GM18868 (cell line): ENCODE measurements around the gene DUSP8.

Experiments
- ATAC-seq: cut with Tn5 transposase; IDR thresholded peaks from one replicate; pipeline ENCODE4 v1.9.1; 2021; ENCODE audit warnings: mild to moderate bottlenecking, moderate library complexity; ENCODE audit not compliant: unreplicated experiment

The DUSP8 gene

DNA sequence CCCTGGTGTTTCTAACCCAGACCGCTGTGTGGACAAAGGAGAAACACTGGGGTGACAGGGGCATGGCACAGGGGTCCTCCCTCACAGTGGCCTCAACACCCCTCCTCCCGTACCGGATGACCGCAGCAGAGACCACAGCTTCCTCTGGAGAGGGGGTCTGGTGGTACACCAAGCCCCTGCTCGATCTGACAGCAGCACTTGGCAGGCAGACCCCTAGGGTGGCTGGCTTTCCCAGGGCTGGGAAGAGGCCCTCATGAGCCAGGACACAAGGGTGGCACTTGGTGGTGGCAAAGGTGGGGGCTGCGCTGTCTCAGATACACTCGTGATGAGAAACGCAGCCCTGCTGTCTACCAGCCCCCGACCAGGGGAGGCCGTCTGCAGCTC is 38.7 kb downstream of the DUSP8 start:
- no peak for ATAC-seq

DNA sequence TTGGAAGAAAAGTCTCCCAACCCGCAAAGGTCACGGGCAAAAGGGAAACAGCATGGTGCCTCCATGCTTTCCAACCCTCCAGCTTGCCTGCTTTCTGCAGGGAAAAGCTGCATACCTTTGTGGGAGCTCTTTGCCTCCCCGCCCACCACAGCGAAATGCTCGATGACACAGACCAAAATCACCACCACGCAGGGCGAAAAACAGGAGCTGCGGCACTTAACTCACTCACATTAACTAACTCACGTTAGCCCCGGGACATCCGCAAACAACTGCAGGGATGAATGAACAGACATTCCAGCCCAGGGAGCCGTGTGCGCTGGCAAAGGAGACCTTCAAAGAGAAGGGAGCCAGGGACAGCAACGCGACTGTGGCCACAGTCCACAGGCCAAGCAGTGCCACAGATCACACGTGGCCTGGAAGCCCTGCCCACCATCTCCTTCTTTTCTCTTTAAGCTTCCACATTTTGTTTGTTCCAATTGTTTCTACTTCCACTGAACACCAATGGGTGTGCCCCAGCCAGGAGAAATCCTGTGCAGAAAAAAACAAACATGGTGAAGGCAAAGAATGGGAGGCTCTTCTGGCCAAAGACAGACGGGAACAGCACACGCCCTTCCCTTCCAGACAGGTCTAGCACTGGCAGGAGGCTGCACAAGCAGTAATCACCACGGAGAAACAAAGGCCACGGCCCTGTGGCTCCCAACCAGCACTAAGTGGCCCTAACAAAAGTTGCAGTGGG is 39.3 kb downstream of the DUSP8 start:
- no peak for ATAC-seq

DNA sequence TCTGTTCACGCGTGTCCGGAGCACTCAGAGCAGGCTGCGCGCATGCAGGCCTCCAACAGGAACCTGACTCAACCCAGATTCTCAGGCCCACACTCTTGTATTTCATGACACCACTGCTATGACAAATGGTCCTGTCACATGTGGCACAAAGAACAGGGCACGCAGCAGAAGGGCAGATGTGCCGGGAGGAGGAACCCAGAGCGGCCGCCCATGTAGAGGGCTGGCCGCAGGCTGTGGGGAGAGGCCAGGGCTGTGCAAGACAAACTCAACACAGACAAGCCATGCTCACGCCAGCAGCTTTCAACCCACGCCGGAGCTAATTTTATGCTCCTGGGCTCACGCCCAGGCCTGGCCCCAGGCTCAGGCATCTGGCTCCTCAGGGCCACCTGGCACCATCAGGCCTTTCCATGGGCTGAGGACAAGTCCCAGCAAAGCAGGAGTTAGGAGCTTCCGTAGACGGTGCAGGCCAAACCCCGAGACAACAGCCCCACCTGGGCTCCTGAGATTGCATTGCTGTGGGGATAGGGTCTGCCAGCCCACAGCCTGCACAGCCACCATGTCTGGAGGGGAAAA is 40.0 kb downstream of the DUSP8 start:
- no peak for ATAC-seq

DNA sequence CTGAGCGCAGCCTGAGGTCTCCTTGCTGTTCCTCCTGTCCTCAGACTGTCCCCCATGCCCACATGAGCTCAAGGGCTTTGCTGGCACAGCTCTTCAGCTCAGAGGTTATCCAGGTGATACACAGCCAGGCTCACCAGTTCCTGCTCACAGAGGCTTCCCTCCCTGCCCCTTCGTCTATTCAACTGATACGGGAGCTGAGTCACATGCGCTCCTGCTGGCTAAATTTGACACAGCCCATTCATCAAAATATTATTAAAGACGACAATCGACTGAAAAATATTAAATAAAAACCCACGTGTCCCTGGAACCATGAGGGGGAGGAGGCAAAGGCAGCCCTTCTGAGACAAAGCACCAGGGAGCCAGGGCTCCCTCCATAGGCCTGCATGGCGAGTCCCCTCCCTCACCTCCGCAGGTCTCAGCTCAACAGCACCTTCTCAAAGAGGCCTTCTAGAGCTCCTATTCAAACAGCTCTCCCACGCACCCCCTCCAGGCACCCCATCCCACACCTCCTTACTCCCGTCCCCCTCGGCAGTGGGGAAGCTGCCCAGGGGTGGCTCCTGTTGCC is 40.5 kb downstream of the DUSP8 start:
- ATAC-seq: no peak

DNA sequence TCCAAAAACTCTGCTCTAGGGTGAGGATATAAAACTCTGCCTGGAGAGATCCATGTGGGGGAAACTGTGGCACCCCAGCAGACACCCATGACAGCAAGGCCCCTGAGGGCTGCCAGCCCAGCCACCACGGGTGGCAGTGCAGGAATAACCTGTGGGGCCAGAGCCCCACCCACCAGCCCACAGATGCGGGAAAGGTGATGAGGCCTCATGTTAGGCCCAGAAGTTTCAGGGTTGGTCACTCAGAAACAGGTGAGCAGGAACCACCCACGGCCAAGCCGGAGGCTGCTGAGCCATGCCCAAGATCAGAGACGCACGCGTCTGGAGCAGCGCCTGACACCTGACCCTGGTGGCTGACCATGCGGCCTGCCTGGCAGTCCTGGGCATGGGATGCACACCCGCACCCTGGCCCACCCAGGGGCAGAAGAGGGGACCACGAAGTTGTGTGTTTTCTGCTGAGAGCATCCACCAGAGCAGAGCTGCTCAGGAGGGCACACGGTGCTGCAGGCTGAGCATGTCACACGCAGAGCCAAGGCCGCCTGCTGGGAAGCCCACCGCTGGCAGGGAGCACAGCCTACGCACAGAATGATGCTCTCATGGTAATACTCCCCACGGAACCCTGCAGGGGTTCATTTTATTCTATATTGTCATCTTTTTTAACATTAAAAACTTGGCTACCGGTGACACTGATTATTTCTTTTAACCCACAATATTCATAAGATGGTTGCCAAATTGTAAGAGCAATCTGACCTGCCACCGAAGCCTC is 41.2 kb downstream of the DUSP8 start:
- ATAC-seq: no peak

DNA sequence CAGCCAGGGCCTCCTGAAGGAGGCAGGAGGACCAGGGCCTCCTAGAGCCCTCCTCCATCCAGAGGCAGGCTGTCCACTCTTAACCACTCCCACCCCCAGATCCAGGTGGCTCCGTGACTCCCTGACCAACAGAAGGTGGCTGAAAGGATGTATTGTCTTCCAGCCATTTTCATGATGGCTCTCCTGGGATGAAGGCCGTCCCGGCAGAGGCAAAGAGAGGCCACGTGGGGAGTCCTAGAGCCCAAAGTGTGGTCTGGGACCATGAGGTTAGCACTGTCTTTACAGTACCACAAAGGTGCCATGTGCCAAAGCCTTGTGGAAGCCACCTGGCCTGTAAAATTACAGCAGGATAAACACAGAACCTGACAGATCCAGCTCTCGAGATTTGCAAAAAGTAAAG is 42.3 kb downstream of the DUSP8 start:
- no peak for ATAC-seq

DNA sequence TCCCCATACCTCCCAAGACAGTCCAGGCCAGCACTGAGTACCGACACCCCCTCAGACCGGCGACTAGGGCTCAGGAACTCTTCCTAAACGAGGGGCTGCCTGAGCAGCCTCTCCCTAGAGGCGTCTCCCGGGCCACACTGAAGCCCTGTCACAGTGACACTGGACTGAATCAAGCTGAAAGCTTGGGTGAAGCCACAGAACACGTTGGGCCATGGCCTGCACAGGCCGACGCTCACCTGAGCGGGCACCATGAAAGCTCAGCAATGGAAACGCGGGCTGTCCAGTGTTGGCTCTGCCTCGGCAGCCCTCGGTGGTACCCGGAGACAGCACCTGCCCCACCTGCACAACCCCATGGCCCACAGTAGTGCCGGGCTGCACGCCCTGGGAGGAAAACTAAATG is 42.8 kb downstream of the DUSP8 start:
- no peak for ATAC-seq

DNA sequence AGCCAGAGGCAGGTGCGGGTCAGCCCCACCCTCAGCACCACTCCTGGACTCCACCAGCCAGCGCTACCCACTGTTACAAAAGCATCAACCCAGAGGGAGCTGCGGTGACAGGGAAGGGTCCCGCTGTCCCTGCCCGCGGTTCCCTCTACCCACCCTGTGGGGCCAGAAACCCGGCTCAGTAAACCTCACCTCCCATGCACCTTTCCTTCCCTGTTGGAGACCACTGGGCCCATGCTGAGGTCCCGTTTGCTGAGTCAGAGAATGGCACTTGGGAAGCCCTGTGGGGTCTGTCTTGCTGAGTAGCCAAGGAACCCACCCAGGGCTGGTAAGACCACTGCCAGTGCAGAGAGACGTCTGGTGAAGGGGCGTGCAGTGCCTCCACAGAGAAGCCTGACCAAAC is 43.4 kb downstream of the DUSP8 start:
- no peak for ATAC-seq

DNA sequence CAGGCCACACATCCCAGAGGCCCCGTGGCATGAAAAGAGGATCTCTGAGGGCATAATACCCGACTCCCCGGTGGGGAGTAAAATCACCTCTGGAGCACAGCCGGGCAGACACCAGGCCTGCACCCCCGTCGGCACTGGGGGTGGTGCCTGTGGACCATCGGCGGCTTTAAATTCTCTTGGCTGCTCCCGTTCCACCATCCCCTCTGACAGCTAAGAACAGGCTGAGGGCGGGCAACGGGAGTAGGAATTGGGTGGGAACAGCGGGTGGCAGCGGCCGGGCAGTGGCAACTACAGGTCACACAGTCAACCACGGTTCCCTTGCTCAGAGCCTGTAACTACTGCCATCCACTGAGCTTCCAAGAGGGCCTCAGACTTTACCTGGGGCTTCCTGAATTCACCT is 45.3 kb downstream of the DUSP8 start:
- no peak for ATAC-seq

DNA sequence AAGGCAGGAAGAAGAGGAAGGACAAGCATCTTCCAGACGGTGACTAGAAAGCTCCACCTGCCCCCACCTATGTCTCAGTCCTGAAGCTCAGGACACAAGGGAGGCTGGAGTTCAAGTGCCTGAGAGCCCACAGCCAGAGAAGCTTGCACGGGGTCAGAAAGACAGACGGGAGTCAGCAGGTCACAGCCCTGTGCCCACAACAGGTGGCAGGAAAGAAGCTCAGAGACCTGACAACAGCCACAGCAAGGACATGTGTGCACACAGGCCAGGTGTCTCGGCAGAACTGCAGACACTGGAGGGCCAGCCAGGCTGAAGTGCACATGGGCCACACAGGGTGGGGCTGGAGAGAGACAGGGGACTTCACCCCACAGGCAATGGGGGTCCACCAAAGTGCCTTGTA is 48.3 kb downstream of the DUSP8 start:
- no peak for ATAC-seq

DNA sequence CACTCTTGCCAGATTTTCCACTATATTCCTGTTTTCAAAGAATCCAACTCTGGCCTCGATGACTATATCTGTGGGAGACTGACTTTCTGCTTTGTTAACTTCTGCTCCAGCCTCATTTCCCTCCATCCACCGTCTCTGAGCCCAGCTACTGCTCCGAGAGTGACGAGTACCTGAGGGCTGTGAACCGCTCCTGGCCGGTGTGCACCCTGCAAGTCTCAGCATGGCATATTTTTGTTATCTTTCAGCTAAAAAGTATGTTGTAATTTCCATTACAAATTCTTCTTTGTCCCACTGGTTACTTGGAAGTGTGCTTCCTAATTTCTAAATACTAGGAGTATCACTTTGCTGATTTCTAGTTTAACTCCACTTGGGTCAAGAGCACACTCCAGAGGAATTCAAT is 49.0 kb downstream of the DUSP8 start:
- no peak for ATAC-seq

DNA sequence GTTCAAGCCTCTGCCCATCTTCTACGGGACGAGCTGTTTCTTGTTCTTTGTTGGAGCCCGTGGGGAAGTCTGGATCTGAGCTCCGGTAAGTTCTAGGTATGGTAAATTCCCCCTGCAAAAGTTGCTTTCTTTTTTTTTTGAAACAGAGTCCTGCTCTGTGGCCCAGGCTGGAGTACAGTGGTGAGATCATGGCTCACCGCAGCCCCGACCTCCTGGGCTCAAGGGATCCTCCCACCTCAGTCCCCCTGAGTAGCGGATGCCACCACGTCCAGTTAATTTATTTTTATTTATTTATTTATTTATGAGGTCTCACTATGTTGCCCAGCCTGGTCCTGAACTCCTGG is 50.0 kb downstream of the DUSP8 start:
- peak; percentile 25 for ATAC-seq

DNA sequence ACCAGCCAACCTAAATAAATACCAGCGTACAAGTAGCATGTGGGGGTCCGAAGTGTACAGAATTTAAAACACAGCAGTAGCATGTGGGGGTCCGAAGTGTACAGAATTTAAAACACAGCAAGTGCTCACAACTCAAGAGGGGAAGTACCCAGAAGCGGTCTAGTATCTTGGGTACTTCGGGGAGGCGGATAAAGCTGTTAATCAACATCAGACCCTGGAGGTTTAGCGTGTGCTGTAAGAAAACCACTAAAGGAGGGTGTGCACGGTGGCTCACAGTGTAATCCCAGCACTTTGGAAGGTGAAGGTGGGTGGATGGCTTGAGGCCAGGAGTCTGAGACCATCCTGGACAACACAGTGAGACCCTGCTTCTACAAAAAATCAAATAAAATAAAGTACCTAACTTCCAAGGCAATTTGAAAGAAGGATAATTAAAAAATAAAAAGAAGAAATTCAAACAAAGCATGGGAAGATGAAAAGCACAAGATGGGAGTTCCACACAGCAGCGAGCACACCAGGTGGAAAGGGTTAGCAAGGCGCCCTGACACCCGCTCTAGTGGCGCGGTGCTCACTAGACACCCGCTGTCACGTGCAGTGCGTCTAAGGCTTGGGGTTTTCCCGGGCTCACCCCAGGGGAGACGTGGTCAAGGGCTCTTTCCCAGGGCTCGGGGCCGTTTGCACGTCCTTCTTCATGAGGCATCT is 50.5 kb downstream of the DUSP8 start:
- peak; percentile 86 for ATAC-seq

DNA sequence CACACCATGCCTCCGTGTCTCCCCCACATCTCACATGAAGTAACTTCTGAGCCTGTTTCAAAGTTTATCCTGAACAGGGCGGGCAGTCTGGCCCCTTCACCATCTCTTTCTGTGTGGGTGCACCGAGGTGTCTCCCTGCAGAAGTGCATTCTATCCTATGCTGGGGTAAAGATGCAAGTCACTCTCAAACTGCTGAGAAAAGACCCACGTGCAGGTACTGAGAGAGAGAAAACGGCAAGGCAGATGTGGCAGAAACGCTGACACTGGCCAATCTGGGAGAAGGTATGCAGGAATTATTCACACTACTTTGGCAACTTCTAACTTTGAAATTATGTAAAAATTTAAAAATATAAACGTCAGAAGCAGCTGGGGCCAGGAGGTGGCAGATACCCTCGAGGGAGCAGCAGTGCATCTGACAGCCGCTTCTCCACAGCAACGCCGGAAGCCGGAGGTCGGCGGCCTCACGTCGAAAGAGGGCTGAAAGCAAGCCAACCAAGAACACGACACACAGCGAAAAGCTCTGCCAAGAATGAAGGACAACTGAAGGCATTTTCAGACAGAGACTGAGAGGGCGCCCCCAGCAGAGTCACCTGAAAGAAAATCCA is 51.3 kb downstream of the DUSP8 start:
- no peak for ATAC-seq

DNA sequence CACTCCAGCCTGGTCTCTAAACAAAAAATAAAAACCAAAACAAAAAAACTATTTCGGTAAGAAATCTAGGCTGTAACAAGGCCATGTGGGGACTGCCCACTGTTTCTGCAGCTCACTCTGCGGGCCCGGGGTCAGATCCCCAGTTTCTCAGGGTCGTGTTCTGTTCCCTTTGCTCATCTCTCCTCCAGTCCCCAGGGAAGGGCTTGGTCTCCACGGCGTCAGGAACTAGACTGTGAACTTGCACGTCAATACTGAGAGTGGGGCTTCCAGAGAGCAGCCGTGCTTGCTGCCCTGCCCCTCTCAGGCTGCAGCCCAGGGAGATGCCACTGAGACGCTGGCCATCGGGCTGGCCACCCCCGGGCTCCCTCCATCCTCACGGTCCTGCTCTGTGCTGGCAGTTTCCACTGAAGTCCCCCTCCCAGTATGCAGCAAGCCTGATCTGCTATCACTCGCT is 51.8 kb downstream of the DUSP8 start:
- no peak for ATAC-seq

DNA sequence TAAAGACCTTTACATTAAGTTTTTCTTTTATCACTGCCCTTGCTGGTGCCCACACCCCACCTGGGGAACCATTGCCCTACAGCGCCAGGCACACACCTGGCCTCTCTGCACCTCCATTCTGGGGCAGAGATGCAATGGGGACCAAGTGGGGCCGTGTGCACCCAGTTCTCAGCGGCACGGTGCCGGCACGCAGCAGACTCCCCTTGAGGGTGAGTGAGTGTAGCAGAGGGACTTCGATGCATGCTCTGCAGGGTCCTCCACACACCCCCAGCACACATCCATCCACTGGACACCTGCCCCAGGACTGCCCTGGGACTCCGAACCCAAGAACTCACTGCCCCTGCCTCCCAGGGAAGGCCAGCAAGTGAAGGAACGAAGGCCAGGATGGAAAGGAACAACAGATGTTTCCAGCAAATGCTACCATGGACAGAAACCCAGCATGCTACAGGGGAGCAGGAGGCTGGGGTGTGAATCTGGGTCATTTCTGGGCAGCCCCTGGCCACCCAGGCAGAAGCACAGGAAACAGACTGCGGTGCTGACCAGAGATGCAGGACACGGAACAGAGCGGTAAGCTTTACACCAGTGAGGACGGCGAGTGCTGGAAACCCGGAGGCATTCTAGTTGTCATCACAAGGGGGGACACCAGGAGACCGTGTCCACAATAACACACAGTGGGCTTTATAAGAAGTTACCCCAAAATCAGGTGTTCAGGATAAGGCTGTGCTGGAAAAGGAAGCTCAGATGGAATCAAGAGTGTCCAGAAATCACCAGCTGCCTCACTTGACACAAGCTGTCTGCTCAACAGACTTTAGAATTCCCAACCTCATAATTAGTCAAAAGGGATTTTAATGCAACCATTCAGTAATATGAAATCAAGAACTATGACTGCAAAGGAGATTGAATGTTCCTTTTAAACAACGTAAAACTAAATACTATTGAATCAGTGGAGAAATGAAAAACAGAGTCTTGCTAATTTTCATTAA is 52.8 kb downstream of the DUSP8 start:
- ATAC-seq: no peak

DNA sequence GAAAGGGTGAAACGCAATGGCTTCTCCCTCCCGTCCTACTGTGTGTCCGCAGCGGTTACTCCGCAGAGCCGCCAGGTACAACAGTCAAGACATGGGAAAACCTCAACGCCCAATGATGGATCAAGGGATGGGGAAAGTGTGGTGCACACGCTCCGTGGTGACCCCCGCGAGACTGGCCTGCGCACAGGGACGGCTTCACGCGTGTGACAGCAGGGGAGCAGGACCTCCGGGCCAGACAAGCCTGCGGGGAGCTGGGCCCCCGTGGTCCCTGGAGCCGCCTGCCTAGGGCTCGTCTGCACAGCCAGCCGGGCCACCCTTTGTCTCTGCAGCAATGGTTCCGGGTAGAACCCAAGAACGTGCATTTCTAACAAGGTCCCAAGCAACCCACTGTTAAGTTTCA is 53.8 kb downstream of the DUSP8 start:
- ATAC-seq: no peak

DNA sequence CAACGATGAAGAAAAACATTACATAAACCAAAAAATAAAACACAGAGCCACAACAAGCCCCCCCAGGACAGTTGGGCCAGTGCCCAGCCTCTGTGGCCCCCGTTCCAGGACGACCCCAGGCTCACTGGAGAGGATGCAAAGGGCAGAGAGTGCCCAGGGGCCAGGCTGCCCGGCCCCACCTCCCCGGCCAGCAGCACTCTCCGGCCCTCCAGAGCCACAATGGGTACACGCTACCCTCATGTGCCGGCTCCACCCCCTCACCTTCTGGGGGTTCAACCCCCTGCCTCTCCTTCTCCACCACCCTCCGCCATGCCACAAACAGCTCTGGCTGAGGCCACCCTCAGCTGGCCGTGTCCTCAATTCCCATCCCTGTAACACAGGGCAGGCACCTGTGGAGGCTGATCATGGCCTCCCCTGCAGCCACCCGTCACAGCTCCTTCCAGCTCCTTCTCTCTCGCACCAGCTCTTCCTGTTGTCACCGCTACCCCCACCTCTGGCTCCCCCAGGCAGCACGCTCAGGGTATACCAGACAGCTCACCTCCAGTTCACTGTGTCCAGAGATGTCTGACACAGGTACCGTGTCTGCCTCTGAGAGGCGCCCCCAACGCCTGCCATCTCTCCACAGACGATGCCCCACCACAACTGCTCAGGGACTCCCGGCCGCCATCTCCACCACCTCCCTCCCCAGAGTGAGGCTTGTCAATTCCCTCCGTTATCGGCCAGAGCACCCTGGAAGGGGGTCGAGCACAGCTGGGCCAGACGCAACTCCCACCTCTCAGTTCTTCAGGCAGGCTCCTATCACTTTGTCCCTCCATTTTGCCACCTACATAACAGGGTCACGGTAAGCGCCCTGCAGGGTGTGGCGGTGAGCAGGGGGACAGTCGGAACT is 54.7 kb downstream of the DUSP8 start:
- ATAC-seq: no peak
